GM12878 (cell line): ENCODE results near the gene TUBB3.

Source experiments
- CREB1 ChIP-seq: IDR thresholded peaks from 2 replicates; pipeline ENCODE4 v1.6.1; 2012; ENCODE audit warnings: low read depth, mild to moderate bottlenecking, inconsistent platforms
- ESRRA ChIP-seq: IDR thresholded peaks from 2 replicates; pipeline ENCODE4 v1.6.1; 2012; ENCODE audit warnings: mild to moderate bottlenecking, low read length, improper control_type of control experiment
- POLR2A ChIP-seq: IDR thresholded peaks from 2 replicates; pipeline ENCODE4 v1.6.1; 2011; ENCODE audit warnings: low read depth, mild to moderate bottlenecking, low read length
- TF ChIP-seq, protein P1 (sequence below), 3 experiments: IDR thresholded peaks in 2 of 3; conservative IDR thresholded peaks in 1 of 3; 2 replicates each; pipeline ENCODE4 v1.5.1; 2011; ENCODE audit warnings: low read depth in 3 of 3, low read length in 3 of 3, mild to moderate bottlenecking in 3 of 3, control low read depth in 2 of 3, moderate library complexity in 2 of 3, inconsistent platforms in 1 of 3, mixed read lengths in 1 of 3; ENCODE audit not compliant: control insufficient read depth in 2 of 3, insufficient read depth in 1 of 3; ENCODE audit errors: extremely low read depth in 1 of 3
- TF ChIP-seq, protein P2 (sequence below): fragments of 450-650 bp; IDR thresholded peaks from 2 replicates; pipeline ENCODE4 v1.6.1; 2016; ENCODE audit warnings: mild to moderate bottlenecking, moderate library complexity, borderline replicate concordance

- TF ChIP-seq, protein P1, sequence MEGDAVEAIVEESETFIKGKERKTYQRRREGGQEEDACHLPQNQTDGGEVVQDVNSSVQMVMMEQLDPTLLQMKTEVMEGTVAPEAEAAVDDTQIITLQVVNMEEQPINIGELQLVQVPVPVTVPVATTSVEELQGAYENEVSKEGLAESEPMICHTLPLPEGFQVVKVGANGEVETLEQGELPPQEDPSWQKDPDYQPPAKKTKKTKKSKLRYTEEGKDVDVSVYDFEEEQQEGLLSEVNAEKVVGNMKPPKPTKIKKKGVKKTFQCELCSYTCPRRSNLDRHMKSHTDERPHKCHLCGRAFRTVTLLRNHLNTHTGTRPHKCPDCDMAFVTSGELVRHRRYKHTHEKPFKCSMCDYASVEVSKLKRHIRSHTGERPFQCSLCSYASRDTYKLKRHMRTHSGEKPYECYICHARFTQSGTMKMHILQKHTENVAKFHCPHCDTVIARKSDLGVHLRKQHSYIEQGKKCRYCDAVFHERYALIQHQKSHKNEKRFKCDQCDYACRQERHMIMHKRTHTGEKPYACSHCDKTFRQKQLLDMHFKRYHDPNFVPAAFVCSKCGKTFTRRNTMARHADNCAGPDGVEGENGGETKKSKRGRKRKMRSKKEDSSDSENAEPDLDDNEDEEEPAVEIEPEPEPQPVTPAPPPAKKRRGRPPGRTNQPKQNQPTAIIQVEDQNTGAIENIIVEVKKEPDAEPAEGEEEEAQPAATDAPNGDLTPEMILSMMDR (IDR thresholded peaks at IDR 0.05 in 2 of 3, conservative IDR thresholded peaks at IDR 0.05 in 1 of 3; ENCODE audit: control insufficient read depth in 2 of 3, extremely low read depth in 1 of 3, insufficient read depth in 1 of 3, low read depth in 3 of 3, low read length in 3 of 3): no peak
- TF ChIP-seq ESRRA: no peak
- TF ChIP-seq CREB1: no peak
- TF ChIP-seq, protein P2, sequence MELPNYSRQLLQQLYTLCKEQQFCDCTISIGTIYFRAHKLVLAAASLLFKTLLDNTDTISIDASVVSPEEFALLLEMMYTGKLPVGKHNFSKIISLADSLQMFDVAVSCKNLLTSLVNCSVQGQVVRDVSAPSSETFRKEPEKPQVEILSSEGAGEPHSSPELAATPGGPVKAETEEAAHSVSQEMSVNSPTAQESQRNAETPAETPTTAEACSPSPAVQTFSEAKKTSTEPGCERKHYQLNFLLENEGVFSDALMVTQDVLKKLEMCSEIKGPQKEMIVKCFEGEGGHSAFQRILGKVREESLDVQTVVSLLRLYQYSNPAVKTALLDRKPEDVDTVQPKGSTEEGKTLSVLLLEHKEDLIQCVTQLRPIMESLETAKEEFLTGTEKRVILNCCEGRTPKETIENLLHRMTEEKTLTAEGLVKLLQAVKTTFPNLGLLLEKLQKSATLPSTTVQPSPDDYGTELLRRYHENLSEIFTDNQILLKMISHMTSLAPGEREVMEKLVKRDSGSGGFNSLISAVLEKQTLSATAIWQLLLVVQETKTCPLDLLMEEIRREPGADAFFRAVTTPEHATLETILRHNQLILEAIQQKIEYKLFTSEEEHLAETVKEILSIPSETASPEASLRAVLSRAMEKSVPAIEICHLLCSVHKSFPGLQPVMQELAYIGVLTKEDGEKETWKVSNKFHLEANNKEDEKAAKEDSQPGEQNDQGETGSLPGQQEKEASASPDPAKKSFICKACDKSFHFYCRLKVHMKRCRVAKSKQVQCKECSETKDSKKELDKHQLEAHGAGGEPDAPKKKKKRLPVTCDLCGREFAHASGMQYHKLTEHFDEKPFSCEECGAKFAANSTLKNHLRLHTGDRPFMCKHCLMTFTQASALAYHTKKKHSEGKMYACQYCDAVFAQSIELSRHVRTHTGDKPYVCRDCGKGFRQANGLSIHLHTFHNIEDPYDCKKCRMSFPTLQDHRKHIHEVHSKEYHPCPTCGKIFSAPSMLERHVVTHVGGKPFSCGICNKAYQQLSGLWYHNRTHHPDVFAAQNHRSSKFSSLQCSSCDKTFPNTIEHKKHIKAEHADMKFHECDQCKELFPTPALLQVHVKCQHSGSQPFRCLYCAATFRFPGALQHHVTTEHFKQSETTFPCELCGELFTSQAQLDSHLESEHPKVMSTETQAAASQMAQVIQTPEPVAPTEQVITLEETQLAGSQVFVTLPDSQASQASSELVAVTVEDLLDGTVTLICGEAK: no peak
- peak; percentile 35; the same call in 1 of the 2 replicates for TF ChIP-seq POLR2A
Observed at GRCh38 chr16:89893642-89894548, 29.2 kb upstream of the TUBB3 start.
